ENCODE measurements around the gene FAM120A. TPM values are rescaled to one million over a fixed set of nuclear protein-coding genes. Genes with fewer than 3 reads are reported as not detected.

FAM120A gene
- total RNA-seq, 1 experiment from 2014 or later: 89.6 TPM

DNA sequence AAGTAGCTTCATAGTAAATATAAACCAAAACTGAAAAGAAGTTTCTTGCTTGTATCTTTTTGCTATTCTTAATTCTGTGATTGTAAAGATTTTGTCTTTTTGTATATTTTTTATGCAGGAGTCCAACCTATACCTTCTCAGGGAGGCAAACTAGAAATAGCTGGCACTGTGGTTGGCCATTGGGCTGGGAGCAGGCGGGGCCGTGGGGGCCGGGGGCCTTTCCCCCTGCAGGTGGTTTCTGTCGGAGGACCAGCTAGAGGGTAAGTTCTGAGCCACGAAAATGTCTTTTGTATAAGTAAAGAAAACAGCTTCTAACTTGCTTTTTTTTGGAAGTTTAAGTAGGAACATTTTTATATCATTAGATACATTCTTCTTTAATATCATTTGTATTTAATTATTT lies 109.5 kb downstream of the FAM120A start:
- Histone ChIP-seq H3K27ac (ENCODE audit: low read length) (no peak overlapping the region), H3F3A (ENCODE audit: low read length, unreplicated experiment) (no peaks in the 10 kb centered on the region), H3K79me2 (ENCODE audit: low read length) (no peaks in the 10 kb centered on the region), H4K20me1 (ENCODE audit: low read length) (no peaks in the 10 kb centered on the region), H3K27me3 (ENCODE audit: low read length) (no peaks in the 10 kb centered on the region), H3K9ac (ENCODE audit: low read length) (no peak overlapping the region), H3K36me3 (ENCODE audit: low read depth, low read length) (peaks cover 4% of the 10 kb centered on the region; the same call in 1 of the 2 replicates), H3K4me2 (ENCODE audit: low read length) (no peak overlapping the region), H3K9me2 (replicated peaks; ENCODE audit: low read length) (no peaks in the 10 kb centered on the region), H3K4me3 (ENCODE audit: low read length) (no peak overlapping the region), H3K9me3 (ENCODE audit: low read length) (no peaks in the 10 kb centered on the region), H3K4me1 (ENCODE audit: insufficient read depth, low read length) (no peaks in the 10 kb centered on the region), H2AFZ (ENCODE audit: low read length) (no peak overlapping the region)
- POLR2A ChIA-PET (ENCODE audit: unreplicated experiment): no interaction called here
- TF ChIP-seq EZH2 (IDR thresholded peaks at IDR 0.05; ENCODE audit: low read length, unreplicated experiment): no peak
- TF ChIP-seq EZH2phosphoT487 (IDR thresholded peaks at IDR 0.05; ENCODE audit: borderline replicate concordance, low read length): no peak
- TF ChIP-seq, protein P1, sequence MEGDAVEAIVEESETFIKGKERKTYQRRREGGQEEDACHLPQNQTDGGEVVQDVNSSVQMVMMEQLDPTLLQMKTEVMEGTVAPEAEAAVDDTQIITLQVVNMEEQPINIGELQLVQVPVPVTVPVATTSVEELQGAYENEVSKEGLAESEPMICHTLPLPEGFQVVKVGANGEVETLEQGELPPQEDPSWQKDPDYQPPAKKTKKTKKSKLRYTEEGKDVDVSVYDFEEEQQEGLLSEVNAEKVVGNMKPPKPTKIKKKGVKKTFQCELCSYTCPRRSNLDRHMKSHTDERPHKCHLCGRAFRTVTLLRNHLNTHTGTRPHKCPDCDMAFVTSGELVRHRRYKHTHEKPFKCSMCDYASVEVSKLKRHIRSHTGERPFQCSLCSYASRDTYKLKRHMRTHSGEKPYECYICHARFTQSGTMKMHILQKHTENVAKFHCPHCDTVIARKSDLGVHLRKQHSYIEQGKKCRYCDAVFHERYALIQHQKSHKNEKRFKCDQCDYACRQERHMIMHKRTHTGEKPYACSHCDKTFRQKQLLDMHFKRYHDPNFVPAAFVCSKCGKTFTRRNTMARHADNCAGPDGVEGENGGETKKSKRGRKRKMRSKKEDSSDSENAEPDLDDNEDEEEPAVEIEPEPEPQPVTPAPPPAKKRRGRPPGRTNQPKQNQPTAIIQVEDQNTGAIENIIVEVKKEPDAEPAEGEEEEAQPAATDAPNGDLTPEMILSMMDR (conservative IDR thresholded peaks at IDR 0.05; ENCODE audit: low read depth, low read length): no peak
- DNase-seq: no peak
- CTCF ChIA-PET: no interaction called here
- no peak for ATAC-seq
- intact Hi-C loops (cut with micrococcal nuclease): loop anchor here (10.0 kb wide), 3 partner anchors 246 to 404 kb away; no protein-coding TSS in a partner anchor
- no TSS peak for BruUV-seq (replicated peaks)

DNA sequence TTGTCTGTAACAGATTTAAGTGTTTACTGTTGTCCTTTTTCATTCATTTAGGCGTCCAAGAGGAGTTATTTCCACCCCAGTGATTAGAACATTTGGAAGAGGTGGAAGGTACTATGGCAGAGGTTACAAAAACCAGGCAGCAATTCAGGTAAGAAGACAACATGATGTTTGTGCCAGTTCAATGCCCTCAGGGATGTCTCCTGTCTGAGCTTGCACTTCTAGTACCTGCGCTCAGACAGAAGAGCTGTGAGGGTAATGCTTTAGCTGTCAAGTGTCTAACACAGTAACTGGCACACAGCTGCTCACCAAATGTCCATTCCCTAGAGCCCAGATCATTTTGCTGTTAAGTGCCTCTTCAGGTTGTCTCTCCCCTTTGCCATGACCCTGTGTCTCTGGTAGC lies 110.7 kb downstream of the FAM120A start:
- Histone ChIP-seq H3K9me2 (replicated peaks; ENCODE audit: low read length) (no peaks in the 10 kb centered on the region), H3K4me2 (ENCODE audit: low read length) (no peak overlapping the region), H3K27ac (ENCODE audit: low read length) (no peak overlapping the region), H3K9ac (ENCODE audit: low read length) (no peak overlapping the region), H3K27me3 (ENCODE audit: low read length) (no peaks in the 10 kb centered on the region), H3F3A (ENCODE audit: low read length, unreplicated experiment) (no peaks in the 10 kb centered on the region), H4K20me1 (ENCODE audit: low read length) (no peaks in the 10 kb centered on the region), H3K36me3 (ENCODE audit: low read depth, low read length) (no peaks in the 10 kb centered on the region; the same call in 1 of the 2 replicates), H3K4me1 (ENCODE audit: insufficient read depth, low read length) (peaks cover 6% of the 10 kb centered on the region), H3K9me3 (ENCODE audit: low read length) (no peaks in the 10 kb centered on the region), H3K4me3 (ENCODE audit: low read length) (no peak overlapping the region), H3K79me2 (ENCODE audit: low read length) (no peaks in the 10 kb centered on the region), H2AFZ (ENCODE audit: low read length) (no peak overlapping the region)
- TF ChIP-seq EZH2phosphoT487 (IDR thresholded peaks at IDR 0.05; ENCODE audit: borderline replicate concordance, low read length) (no peak), EZH2 (IDR thresholded peaks at IDR 0.05; ENCODE audit: low read length, unreplicated experiment) (no peak)
- TF ChIP-seq, protein P1 (conservative IDR thresholded peaks at IDR 0.05; ENCODE audit: low read depth, low read length): no peak
- ATAC-seq (no peak), DNase-seq (no peak)
- ChIA-PET POLR2A (ENCODE audit: unreplicated experiment) (no interaction called here), CTCF (no interaction called here)
- intact Hi-C loops (cut with micrococcal nuclease): loop anchor here (10.0 kb wide), 3 partner anchors 247 to 403 kb away; no protein-coding TSS in a partner anchor
- BruUV-seq (replicated peaks): no TSS peak

- no peak overlapping the region for H3K9ac ChIP-seq (ENCODE audit: low read length)
- no peak overlapping the region for H2AFZ ChIP-seq (ENCODE audit: low read length)
- intact Hi-C loops (cut with micrococcal nuclease): loop anchor here (10.0 kb wide), 3 partner anchors 250 to 400 kb away; no protein-coding TSS in a partner anchor
- no peaks in the 10 kb centered on the region for H3F3A ChIP-seq (ENCODE audit: low read length, unreplicated experiment)
- no peaks in the 10 kb centered on the region for H3K79me2 ChIP-seq (ENCODE audit: low read length)
- H3K4me1 ChIP-seq (ENCODE audit: insufficient read depth, low read length): peaks cover 7% of the 10 kb centered on the region
- BruUV-seq (replicated peaks): no TSS peak
- no peak overlapping the region for H3K4me2 ChIP-seq (ENCODE audit: low read length)
- no peak overlapping the region for H3K4me3 ChIP-seq (ENCODE audit: low read length)
- no peaks in the 10 kb centered on the region for H3K27me3 ChIP-seq (ENCODE audit: low read length)
- CTCF ChIA-PET: no interaction called here
- no peaks in the 10 kb centered on the region for H3K9me3 ChIP-seq (ENCODE audit: low read length)
- no peaks in the 10 kb centered on the region for H3K9me2 ChIP-seq (replicated peaks; ENCODE audit: low read length)
- POLR2A ChIA-PET (ENCODE audit: unreplicated experiment): no interaction called here
- DNase-seq (no peak), ATAC-seq (no peak)
- no peak overlapping the region for H3K27ac ChIP-seq (ENCODE audit: low read length)
- H3K36me3 ChIP-seq (ENCODE audit: low read depth, low read length): no peaks in the 10 kb centered on the region; the same call in 1 of the 2 replicates
- TF ChIP-seq EZH2phosphoT487 (IDR thresholded peaks at IDR 0.05; ENCODE audit: borderline replicate concordance, low read length) (no peak), EZH2 (IDR thresholded peaks at IDR 0.05; ENCODE audit: low read length, unreplicated experiment) (no peak)
- TF ChIP-seq, protein P1 (conservative IDR thresholded peaks at IDR 0.05; ENCODE audit: low read depth, low read length): no peak
- no peaks in the 10 kb centered on the region for H4K20me1 ChIP-seq (ENCODE audit: low read length)
These were observed 113.6 kb downstream of the FAM120A start for GRCh38 chr9:93565089-93565488.

Data from PC-3 (cell line).